GM10266 (cell line): ENCODE results near the gene FAM98C.

Experiments used
- DNase-seq: peaks from one replicate; pipeline ENCODE4 v3.0.0; 2012; ENCODE audit errors: extremely low spot score
- CTCF ChIP-seq: IDR thresholded peaks from 2 replicates; pipeline ENCODE4 v1.5.1; 2012; ENCODE audit warnings: mild to moderate bottlenecking, low read depth; ENCODE audit not compliant: control insufficient read depth, insufficient read depth; ENCODE audit errors: missing control alignments

The FAM98C gene

DNA sequence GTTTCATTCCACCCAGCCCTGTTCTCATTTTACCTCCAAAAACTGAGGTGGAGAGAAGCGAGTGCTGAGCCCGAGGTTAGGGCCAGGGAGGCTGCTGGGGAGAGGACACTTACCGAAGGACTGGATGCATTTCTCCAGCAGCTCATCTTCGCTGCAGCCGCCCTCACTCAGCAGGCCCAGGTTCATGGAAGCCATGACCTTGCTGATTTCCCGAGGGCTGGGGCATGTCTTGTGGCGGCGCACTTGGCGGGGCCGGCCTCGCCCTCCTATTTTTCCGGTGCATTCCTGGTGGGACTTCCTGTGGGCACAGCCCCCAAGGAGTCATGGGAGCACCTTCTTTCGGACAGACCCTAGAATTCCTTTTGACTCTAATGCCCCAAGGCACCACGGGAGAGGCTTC lies 19.0 kb downstream of the FAM98C start:
- no peak for DNase-seq
- TF ChIP-seq CTCF: no peak

DNA sequence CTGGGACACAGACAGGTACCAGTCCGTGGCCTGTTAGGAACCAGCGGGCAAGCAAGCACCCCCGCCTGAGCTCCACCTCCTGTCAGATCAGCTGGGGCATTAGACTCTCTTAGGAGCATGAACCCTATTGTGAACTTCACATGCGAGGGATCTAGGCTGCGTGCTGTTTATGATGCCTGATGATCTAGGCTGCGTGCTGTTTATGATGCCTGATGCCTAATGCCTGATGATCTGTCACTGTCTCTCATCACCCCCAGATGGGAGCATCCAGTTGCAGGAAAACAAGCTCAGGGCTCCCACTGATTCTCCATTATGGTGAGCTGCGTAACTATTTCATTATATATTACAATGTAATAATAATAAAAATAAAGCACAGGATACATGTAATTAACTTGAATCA lies 19.5 kb downstream of the FAM98C start:
- no peak for DNase-seq
- no peak for TF ChIP-seq CTCF

GRCh38 chr19:38424272-38424671 lies 21.4 kb downstream of the FAM98C start:
- no peak for DNase-seq
- TF ChIP-seq CTCF: no peak

- no peak for DNase-seq
- TF ChIP-seq CTCF: no peak
These were observed 22.4 kb downstream of the FAM98C start for GRCh38 chr19:38425222-38425809.

DNA sequence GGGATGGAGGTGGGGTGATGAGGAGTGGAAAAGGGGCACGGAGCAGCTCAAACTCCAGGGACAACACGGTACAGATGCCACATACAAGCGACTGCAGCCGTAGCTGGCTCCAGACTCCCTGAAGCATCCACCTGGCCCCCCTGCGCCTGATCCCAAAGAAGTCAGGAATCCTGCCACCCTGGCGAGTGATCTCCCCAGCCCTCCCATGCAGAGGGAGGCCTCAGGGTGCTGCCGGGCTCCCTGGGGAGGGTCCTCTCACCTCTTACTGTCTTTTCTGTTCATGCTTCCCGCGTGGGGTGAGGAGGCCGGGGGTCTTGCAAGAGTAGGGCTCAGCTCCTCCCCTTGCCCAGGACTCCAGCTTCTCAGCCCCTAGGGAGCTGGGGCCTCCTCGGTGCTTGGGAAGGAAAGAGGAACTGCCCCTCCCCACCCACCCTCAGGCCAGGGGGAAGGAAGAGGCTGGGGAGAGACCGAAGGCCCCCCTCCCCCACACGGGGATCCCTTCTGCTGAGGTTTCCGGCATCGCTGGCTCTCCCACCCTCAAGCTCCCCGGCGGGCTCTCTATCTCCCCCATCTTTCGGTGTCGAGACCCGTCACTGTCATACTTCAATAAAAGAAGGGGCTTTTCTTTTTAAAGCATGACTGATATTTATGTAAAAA lies 23.0 kb downstream of the FAM98C start, which contains the start of gene RASGRP4:
RASGRP4 (minus strand) TSS at position 410 of the 657 bp plus-strand sequence; CDS start at position 282, 128 bp downstream.
- TF ChIP-seq CTCF: no peak
- DNase-seq: peak; percentile 60

- DNase-seq: peak; percentile 78
These were observed 24.3 kb downstream of the FAM98C start for GRCh38 chr19:38427035-38427677.

DNA sequence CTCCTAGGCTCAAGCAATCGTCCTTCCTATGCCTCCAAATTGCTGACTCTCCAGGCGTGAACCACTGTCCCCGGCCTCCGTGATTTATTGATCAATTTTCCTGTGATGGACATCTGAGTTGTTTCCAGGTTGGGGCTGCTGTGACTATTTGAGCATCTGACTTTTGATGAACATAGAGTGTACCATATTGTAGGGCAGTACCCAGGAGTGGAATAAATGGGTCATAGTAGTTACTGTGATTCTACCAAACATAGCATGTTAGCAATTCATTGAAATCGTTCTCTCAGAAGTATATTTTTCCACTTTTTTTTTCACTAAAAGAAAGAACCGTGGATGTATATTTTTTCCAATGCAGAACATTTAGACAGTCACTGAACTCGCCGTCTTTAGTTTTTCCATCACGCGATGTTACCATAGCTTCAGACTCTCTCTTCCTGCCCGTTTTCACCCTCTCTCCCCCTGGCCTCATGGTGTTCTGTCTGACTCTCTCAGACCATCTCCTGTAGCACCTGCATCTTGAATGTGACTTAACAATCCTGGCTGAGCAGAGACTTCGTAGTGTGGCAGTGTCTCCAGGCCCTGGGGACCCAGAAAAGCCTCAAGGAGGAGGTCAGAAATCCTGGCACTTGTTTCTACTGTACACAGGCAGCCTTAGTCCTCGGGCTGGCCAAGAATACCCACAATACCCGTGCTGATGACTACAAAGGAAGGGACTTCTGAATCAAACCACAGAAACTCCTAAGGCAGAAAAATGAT lies 26.3 kb downstream of the FAM98C start:
- no peak for TF ChIP-seq CTCF
- DNase-seq: no peak
